Subcutaneous adipose tissue (tissue), 4 donors: Measurements from ENCODE around the gene MEF2D. TPM values are rescaled to one million over a fixed set of nuclear protein-coding genes. Genes with fewer than 3 reads are reported as not detected.

Source experiments
- CTCF ChIP-seq: fragments of 450-650 bp; IDR thresholded peaks from one replicate; pipeline ENCODE4 v1.5.1; 2016; ENCODE audit warnings: low read depth, mild to moderate bottlenecking, control low read depth, antibody characterized with exemption, moderate library complexity
- total RNA-seq, 4 donors: library from RNA; depleted of rRNA; stranded (reverse); fragments of >200 nt; gene quantifications; one replicate each; pipeline ENCODE4 v1.1.0, GENCODE V29; 2016

MEF2D gene
- total RNA-seq, 4 donors from 2014 or later, result 18.9 to 46.5 (median 24.8) TPM

GRCh38 chr1:156432669-156433018 is 67.9 kb downstream of the MEF2D start:
- no peak for TF ChIP-seq CTCF

- TF ChIP-seq CTCF, result no peak
Measured at GRCh38 chr1:156431769-156432668, 68.6 kb downstream of the MEF2D start.

- TF ChIP-seq CTCF, result no peak
Measured at GRCh38 chr1:156431366-156431765, 69.2 kb downstream of the MEF2D start.

- no peak for TF ChIP-seq CTCF
Measured at GRCh38 chr1:156430866-156431265, 69.7 kb downstream of the MEF2D start.

- TF ChIP-seq CTCF, result no peak
Measured at GRCh38 chr1:156430303-156430702, 70.3 kb downstream of the MEF2D start.

- no peak for TF ChIP-seq CTCF
Measured at GRCh38 chr1:156429313-156430060, 71.1 kb downstream of the MEF2D start.

- no peak for TF ChIP-seq CTCF
Measured at GRCh38 chr1:156428746-156429288, 71.8 kb downstream of the MEF2D start.
